ENCODE measurements around the gene SMAD2.

DNA sequence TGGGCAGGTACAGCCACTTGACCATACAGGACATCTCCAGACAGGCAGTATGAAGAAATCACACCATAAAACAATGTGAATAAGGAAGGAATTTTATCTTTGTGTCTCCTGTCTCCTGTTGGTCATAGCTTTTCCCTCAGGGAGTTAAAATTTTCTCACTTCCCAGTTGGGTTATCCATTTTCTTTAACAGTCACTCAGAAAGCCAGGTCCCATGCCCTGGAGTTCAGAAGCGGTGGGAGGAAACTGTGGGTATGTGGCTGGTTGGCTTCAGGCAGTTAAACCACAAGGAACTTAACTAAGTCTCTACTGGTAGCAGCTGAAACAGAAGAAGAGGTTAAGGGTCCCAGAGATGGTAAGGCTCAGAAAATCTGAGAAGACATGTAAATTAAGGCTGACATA is 6.5 kb upstream of the SMAD2 start:
- TF ChIP-seq, protein P1, sequence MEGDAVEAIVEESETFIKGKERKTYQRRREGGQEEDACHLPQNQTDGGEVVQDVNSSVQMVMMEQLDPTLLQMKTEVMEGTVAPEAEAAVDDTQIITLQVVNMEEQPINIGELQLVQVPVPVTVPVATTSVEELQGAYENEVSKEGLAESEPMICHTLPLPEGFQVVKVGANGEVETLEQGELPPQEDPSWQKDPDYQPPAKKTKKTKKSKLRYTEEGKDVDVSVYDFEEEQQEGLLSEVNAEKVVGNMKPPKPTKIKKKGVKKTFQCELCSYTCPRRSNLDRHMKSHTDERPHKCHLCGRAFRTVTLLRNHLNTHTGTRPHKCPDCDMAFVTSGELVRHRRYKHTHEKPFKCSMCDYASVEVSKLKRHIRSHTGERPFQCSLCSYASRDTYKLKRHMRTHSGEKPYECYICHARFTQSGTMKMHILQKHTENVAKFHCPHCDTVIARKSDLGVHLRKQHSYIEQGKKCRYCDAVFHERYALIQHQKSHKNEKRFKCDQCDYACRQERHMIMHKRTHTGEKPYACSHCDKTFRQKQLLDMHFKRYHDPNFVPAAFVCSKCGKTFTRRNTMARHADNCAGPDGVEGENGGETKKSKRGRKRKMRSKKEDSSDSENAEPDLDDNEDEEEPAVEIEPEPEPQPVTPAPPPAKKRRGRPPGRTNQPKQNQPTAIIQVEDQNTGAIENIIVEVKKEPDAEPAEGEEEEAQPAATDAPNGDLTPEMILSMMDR (conservative IDR thresholded peaks at IDR 0.05; ENCODE audit: low read length): no peak
- no peak for TF ChIP-seq EZH2phosphoT487 (IDR thresholded peaks at IDR 0.05; ENCODE audit: borderline replicate concordance)

Measured in Loucy (cell line).